Prostate gland (tissue), 2 donors: ENCODE results near the gene AGBL4.

Experiments used
- CTCF ChIP-seq, 4 experiments: fragments of 200-600 bp in 2 of 4; fragments of 450-650 bp in 2 of 4; sonication (generic) in 2 of 4; IDR thresholded peaks; 1 replicate in 3 of 4; 2 replicates in 1 of 4; pipeline ENCODE4 v1.5.1; 2016 to 2019; ENCODE audit warnings: antibody characterized with exemption in 4 of 4, mild to moderate bottlenecking in 2 of 4, moderate library complexity in 2 of 4
- POLR2A ChIP-seq: fragments of 450-650 bp; IDR thresholded peaks from one replicate; pipeline ENCODE4 v1.6.1; 2016; ENCODE audit warnings: antibody characterized with exemption, mild to moderate bottlenecking
- POLR2AphosphoS5 ChIP-seq: sonication (generic); formaldehyde crosslinking; IDR thresholded peaks from one replicate; pipeline ENCODE4 v1.6.1; 2017; ENCODE audit warnings: antibody characterized with exemption

GRCh38 chr1:49059087-49059486, 964.7 kb downstream of the AGBL4 start:
- TF ChIP-seq CTCF (IDR thresholded peaks at IDR 0.05): no peak
- TF ChIP-seq POLR2A: no peak
- no peak for TF ChIP-seq POLR2AphosphoS5
